GM21619 (cell line): Measurements from ENCODE around the gene PBX4.

Experiments
- ATAC-seq: cut with Tn5 transposase; IDR thresholded peaks from one replicate; pipeline ENCODE4 v1.9.1; 2021; ENCODE audit not compliant: unreplicated experiment

Gene PBX4

DNA sequence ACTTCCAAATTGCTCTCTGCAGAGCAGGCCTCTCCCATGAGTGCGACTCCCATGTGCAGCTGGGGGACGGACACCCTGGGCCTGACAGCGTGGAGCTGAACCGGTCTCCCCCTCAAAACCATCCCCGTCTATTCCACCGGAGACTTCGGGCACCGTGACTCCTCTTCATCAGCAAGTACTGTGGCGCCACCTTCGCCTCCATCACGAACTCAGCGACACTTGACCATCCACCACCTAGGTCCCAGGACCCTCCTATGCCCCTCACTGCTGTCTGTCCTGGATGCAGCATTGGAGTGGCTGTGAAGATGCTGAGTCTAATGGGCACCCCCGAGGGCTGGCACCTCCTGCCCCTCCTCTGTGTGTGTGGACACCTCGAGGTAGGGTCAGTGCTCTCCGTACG, 59.9 kb downstream of the PBX4 start:
- no peak for ATAC-seq

DNA sequence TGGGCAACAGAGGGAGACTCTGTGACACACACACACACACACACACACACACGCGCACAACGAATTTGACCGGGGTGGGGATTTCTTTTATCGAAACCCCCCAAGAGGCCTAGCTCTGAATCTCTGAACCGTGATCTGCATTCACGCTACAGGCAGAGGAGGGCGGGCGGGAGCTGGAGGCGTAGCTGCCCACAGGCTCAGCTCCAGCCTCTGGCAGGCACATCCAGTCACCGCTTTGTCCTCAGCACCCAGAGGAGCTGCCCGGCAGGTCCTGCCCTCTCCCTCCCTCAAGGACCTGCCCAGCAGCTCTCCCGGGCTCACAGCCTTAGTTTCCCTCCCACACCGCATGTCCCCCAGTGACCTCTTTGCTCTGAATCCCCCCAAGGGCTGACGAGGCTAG, 60.4 kb downstream of the PBX4 start:
- ATAC-seq = no peak

DNA sequence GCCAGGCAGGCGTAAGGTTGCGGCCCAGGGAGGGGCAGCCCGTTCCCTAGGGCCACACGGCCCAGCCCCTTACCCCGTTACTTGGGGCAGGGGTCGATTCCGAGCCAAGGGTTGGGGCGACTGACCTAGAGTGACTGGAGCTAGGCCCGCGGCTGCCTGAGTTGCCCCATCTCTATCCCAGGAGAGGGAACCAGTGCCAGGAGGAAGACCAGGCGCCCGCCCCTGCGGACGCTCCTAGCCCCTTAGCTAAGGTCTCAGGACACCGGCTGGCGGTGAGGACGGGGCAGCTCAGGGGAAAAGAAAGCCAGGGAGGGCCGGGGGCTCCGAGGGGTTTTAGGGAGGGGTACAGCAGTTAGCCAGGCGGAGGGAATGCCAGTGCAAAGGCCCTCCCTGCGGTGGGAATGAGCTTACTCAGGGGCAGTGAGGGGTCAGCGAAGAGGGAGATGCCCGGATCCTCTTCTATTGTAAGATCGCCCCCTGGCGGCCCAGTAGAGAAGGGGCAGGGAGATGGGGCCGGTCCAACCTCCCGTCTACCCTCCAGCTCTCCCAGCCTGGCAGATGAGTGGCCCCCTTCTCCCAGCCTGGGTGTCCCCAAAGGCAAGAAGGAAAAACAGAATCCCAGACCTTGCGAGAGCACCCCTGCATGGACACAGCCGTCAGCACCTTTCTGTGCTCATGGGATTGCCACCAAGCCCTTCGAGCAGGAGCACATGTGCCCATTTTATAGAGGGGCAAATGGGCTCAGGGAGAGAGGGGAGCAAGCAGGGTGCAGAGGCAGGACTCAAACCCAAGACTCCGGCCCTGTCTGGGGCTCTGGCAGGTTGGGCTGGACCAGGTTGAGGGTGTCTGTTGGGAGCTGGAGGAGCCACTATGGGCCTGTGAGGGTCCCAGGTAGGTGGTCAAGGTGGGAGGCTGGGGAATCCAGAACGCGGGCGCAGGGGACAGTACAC, 64.1 kb downstream of the PBX4 start:
- ATAC-seq = no peak

DNA sequence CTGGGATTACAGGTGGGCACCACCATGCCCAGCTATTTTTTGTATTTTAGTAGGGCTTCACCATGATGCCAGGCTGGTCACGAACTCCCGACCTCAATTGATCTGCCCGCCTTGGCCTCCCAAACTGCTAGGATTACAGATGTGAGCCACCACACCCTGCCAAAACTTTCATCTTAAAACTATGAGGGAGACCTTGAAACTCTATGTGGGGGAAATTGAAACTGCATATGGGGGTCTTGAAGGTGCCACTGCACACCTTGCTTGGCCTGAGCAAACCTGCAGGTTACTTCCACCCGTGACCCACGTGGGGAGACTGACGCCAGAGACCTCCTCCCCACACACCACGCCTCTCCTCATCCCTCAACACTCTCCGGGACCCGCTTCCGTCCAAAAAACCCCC, 64.8 kb downstream of the PBX4 start:
- ATAC-seq = no peak

DNA sequence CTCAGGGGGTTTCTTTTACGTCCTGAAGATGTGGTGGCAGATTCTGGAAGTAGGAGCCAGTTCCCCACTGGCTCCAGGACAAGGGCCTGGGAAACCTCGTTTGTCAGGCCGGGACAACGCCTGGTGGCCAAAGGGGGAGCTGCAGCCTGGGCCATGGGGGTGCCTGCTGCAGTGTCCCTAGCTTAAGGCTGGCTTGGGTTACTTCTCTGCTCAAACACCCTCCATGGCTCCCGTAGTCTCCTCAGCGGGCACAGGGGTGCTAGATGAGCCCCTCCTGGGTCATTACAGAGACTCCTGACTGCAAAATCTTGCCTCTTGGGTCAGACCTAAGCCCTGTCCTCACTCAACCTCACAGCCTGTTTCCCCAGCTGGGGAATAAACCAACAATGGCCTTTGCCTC, 65.7 kb downstream of the PBX4 start:
- no peak for ATAC-seq

DNA sequence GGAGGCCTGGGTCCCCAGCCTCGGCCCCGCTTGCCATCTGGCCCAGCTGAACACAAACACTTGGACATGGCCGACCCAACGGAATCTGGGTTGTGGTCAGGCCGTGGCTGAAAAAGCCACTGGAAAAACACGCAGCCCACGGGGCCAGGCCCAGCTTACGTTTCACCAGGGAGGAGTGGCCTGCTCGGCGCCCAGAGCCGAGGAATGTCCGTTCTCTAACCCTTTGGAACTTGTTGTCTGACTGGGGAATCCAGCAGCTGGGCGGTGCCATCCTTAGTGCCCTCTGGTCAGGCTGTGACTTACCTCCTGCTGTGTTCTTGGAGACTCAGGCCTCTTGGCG, 66.7 kb downstream of the PBX4 start:
- ATAC-seq = no peak

DNA sequence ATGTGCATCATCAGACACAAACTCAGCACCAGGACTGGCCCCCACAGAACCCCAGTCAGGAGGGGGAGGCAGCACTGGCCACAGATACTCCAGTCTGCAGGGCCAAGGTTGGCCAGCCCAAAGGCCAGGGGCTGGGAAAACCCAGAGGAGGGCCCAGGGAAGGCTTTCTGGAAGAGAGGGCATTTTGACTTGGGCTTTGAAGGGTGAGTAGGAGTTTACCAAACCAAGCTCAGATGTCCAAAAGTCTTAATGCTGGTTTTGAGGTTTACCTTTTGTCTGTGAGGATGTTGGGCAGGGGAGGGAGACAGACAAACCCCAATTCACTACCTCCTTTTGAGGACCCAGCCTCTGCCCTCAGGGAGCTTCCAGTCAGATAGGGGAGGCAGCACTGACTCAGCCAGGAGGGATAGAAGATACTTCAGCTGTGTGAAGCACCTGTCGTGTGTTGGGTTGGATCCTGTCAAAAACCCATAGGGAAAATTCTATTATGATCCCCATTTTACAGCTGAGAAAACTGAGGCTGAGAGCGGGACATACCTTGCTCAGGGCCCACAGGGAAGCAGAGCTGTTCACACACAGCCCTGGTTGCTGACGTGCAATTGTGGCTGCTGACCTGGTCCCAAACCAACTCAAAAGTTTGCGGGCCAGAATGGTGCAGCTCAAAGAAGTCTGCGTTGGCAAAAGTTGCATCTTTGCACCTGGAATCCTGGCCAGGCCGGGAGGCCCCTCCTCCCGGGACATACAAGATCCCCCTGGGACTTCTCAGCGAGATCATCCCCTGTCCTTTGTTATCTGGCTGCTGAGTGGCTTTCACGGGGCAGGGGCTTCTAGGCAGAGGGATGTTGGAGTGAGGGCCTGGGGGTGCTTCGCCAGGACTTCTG, 67.3 kb downstream of the PBX4 start:
- ATAC-seq = no peak

DNA sequence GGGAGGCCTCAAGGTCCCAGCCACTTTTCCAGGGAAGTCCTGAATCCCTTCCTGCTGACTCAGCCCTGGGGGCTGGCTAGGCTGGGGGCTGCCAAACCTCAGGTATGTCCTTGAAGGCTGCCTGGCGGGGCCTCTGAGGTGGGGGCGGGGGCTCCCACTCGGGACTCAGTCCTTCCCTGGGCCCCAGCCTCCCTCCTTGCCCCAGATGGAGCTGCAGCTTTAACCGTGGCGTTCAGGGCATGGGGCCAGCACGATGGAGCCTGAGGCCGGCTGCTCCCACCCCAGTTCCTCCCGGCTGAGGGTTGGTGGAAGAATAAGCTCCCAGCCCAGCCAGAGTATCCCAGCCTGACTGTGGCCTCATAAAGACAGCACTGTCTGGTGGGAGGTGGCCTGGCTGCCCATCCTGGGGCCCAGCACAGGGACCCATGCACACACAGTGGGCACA, 68.0 kb downstream of the PBX4 start:
- ATAC-seq = no peak

DNA sequence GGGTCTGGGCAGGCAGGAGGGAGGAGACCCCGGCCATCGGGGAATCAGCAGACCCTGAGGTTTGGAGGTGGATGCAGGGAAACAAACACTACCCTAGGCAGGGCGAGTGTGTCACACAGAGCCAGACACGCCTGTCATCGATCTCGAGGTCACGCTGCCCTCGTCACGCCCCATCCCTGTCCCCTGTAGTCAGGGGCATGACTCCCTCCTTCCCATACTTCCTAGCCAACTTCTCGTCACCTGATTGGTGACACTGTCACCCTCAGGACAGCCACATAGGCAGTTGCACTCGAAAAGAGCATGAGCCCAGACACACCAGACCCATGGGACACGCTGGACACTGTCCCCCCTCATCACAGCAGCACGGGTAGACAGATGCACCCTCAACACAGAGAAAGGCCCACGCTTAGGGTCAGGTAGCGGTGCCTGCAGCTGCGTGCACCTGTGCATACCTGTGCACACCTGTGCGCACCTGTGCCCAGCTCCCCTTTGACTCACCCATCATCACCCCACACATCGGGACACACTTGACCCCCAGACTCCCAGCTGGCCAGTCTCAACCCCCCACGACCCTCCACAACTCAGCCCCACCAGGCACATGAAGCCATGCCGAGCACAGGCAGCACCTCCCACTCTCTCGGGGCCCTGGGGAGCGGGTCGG, 68.6 kb downstream of the PBX4 start:
- ATAC-seq = no peak

DNA sequence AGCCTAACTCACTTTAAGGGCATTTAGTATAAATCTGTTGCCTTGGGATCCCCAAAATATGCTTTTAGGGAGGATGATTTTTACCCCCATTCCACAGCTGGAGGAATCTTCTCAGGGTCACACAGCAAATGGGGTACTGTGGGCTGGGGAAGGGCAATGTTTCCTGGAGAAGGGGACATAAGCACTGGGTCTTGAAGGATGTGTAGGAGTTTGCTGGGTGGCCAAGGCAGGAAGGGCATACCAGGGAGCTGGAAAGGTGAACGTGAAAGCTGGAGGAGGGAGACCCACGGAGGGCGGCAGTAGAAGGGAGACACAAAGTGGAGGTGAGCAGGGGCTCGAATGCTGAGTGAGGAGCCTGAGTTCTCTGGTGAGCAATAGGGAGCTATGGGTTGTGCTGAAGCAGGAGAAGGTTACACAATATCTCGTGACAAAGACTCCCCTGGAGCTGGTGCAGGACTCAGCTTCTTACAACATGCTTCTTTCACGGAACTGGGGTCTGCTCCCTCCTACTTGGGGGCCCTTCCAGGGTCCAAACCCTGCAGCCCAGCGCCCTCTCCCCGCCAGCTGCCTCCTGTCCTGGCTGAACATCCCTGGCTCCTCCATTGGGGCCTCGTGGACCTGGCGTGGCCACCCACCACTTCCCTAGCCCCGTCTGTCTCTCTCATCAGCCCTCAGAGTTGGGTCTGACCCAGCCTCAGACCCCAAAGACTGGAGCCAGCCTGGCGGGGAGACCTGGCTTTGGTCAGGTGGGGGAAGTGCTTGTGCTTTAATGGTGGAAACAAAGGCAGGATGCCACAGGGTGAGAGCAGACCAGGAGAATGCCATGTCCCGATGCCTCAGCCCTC, 69.3 kb downstream of the PBX4 start:
- no peak for ATAC-seq

DNA sequence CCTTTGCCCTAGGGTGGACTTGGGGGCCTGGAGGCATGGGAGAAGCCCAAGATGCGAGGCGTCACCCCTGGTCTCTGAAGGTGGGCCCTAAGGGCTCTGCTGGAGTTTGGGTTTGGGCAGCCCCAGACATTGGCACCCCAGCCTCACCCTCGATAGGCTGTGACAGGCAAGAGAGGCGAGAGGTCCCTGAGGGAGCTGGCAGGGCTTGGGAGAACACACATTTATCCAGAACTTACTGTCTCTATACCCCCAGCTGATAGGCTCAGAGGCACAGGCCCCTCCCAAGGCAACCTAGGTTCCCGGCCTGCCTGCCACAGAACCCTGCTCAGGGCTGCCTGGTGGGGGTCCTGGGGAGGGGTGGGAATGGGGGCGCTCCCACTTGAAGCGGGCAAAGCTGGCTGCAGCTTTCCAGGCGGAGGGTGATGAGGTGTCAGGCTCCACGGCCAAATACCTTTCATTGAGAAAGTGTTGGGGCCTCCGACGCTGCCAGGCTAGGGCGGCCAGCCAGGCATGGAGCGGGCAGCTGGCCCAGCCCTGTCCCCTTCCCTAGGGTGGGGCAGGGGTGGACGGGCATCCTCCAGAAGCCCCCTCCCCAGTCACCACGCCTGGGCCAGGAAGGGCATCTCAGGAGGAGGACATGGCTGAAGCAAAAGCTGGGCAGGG, 70.7 kb downstream of the PBX4 start:
- no peak for ATAC-seq

DNA sequence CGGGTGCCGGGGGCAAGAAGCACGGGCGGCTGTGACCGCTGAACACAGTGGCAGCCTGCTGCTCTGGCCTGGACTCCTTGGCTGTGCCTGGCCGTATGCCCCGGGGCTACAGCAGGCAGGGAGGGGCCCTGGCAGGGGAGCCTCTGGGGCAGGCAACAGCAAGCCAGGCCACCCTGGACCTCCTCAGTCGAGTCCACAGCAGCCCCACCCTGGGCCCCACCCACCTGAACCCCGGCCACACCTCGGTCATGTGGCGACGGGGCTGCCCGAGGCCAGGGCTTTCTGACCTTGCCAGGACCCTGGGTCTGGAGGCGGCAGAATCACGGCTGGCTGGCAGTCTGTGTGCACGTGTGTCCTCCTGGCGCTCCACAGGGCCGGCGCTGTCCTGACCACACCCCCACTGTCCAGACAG, 71.7 kb downstream of the PBX4 start:
- no peak for ATAC-seq

DNA sequence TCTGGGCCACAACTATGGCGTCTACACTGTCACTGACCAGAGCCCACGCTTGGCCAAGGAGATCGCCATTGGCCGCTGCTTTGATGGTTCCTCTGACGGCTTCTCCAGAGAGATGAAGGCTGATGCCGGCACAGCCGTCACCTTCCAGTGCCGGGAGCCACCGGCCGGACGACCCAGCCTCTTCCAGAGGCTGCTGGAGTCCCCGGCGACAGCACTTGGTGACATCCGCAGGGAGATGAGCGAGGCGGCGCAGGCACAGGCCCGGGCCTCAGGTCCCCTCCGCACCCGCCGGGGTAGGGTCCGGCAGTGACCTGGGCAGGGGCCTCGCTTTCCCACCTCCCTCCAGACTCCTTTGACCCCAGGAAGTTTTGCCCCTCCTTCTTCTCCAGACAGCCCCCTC, 72.8 kb downstream of the PBX4 start:
- ATAC-seq = no peak

DNA sequence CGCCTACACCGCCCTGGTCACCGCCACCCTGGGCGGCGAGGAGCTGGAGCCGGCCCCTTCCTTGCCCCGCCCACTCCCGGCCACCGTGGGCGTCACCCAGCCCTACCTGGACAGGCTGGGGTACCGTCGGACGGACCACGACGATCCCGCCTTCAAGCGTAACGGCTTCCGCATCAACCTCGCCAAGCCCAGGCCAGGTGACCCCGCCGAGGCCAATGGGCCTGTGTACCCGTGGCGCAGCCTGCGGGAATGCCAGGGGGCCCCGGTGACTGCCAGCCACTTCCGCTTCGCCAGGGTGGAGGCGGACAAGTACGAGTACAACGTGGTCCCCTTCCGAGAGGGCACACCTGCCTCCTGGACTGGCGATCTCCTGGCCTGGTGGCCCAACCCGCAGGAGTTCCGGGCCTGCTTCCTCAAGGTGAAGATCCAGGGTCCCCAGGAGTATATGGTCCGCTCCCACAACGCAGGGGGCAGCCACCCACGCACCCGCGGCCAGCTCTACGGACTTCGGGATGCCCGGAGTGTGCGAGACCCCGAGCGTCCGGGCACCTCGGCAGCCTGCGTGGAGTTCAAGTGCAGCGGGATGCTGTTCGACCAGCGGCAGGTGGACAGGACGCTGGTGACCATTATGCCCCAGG, 73.4 kb downstream of the PBX4 start:
- no peak for ATAC-seq

DNA sequence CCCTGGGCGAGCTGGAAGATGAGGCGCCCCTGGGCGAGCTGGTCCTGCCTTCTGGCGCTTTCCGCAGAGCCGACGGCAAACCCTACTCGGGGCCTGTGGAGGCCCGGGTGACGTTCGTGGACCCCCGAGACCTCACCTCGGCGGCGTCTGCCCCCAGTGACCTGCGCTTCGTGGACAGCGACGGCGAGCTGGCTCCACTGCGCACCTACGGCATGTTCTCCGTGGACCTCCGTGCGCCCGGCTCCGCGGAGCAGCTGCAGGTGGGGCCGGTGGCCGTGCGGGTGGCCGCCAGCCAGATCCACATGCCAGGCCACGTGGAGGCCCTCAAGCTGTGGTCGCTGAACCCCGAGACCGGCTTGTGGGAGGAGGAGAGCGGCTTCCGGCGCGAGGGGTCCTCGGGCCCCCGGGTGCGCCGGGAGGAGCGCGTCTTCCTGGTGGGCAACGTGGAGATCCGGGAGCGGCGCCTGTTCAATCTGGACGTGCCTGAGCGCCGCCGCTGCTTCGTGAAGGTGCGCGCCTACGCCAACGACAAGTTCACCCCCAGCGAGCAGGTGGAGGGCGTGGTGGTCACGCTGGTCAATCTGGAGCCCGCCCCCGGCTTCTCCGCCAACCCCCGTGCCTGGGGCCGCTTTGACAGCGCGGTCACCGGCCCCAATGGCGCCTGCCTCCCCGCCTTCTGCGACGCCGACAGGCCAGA, 74.1 kb downstream of the PBX4 start:
- no peak for ATAC-seq

DNA sequence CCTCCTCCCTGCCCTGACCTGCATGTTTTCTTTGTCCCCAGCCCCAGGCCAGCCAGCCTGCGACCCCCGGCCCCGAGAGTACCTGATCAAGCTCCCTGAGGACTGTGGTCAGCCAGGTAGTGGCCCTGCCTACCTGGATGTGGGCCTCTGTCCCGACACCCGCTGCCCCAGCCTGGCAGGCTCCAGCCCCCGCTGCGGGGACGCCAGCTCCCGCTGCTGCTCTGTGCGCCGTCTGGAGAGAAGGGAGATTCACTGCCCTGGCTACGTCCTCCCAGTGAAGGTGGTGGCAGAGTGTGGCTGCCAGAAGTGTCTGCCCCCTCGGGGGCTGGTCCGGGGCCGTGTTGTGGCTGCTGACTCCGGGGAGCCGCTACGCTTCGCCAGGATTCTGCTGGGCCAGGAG, 74.8 kb downstream of the PBX4 start:
- ATAC-seq = no peak

DNA sequence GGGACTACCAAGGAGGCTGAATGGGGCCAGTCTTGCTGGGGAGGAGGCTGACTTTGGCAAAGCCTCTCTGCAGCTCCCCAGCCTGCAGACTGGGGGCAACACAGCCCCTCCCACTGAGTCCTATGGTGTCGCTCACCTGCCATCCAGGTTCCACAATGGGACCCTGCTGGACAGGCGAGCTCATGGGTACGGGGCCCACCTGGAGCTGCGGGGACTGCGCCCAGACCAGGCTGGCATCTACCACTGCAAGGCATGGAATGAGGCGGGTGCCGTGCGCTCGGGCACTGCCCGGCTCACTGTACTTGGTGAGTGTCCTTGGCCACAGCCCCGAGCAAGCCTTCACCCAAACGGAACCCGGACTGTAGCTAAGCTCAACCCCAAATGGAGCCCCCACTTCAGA, 75.4 kb downstream of the PBX4 start:
- ATAC-seq = no peak

DNA sequence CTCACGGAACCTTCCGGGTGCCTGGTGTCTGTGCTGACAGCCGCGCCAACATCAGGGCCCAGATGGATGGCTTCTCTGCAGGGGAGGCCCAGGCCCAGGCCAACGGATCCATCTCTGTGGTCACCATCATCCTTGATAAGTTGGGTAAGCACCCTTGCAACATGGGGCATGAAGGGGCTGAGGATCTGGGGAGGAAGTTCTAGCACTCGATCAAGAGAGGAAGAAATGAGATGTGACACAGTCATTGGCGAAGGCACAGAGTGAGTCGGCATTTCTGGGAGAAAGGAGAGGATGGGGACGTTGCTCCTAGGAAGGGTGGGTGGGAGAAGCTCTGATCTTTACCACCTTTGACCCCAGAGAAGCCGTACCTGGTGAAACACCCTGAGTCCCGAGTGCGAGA, 76.0 kb downstream of the PBX4 start:
- no peak for ATAC-seq

DNA sequence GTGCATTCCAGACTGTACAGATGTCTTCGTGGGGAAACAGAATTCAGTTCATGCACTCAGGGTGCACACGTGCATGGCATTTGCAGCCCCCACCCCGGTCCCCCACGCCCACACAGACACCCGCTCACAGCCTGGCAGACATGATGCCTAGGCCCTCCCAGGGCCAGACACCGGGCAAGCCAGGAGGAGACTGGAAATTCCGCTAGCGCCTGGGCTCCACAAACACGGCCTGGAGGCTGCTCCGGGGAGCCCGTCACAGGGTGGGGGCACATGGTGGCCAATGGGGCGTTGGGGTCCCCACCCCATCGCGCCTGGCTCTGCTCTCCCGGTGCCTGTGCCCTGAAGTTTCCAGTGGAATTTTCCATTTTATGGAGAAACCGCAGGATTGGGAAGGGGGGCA, 76.9 kb downstream of the PBX4 start:
- no peak for ATAC-seq
